ENCODE measurements around the gene PLEKHA8.

The PLEKHA8 gene, protein sequence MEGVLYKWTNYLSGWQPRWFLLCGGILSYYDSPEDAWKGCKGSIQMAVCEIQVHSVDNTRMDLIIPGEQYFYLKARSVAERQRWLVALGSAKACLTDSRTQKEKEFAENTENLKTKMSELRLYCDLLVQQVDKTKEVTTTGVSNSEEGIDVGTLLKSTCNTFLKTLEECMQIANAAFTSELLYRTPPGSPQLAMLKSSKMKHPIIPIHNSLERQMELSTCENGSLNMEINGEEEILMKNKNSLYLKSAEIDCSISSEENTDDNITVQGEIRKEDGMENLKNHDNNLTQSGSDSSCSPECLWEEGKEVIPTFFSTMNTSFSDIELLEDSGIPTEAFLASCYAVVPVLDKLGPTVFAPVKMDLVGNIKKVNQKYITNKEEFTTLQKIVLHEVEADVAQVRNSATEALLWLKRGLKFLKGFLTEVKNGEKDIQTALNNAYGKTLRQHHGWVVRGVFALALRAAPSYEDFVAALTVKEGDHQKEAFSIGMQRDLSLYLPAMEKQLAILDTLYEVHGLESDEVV

GRCh38 chr7:30028216-30028748 is at the start of gene PLEKHA8:
TSS of gene PLEKHA8 (plus strand) at chr7:30028412. CDS start at chr7:30028763, 351 bp downstream.
- DNase-seq = peak; percentile 21 to 75

- DNase-seq = no peak
These were observed 48.1 kb upstream of the PLEKHA8 start for GRCh38 chr7:29980151-29980550.

DNA sequence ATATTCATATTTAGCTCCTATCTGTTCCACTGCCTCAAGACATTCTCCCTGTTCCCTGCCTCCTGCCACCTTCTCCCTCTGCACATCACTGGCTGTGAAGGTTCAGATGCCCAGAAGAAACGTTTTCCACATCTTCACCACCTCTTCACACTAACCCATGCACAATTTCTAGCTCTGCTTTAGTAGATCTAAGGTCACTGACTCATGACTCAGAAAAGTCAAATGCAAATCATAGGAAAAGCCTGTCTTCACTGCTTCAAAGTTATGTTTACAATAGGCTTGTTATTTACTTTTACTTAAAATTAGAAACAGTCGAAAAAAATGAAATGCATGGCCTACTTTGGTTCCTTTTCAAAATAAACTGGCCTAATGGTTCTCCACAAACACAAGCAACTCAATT is 41.1 kb upstream of the PLEKHA8 start:
- no peak for DNase-seq

- DNase-seq = no peak
These were observed 40.3 kb upstream of the PLEKHA8 start for GRCh38 chr7:29987811-29988317.

GRCh38 chr7:29988424-29989256 is 39.6 kb upstream of the PLEKHA8 start:
- DNase-seq = peak in 1 of 2 donors; percentile 29

DNA sequence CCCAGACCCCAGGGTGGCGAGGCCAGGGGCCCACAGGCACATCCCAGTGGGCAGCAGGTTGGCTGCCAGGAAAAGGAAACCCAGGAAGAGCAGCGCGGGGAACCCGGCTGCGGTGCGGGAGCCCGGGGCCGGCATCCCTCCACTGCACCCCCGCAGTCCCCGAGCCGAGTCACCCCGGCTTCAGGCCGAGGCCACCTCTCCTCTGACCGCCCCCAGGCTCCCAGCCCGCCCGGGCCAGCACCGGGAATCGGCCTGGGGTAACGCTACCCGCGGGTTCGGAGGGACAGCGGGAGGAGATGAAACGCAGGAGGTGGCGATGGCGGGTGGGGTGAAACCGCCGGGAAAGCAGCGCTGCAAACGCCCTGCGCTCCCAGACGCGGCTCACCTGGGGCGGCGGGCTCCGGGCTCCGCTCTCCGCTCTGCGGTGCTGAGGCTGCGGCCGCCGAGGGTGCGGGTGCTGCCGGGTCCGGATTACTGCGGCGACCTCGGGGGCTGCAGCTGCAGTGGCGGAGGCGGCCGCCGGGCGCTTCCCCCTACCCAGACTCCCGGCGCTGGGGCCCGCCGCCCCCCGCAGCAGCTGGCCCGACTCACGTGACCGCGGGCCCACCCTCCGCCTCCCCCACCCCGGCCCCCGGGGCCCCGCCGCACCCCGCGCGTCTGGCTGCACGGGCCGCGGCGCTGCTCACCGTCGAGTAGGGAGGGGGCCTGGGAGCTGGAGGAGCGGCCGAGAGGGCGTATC is 38.8 kb upstream of the PLEKHA8 start, which contains the start of gene SCRN1:
Gene SCRN1, minus strand, starts transcription at position 545 of the 739 bp plus-strand sequence. CDS start 20,734 bp downstream, outside the sequence.
- peak; percentile 29 to 32 for DNase-seq

DNA sequence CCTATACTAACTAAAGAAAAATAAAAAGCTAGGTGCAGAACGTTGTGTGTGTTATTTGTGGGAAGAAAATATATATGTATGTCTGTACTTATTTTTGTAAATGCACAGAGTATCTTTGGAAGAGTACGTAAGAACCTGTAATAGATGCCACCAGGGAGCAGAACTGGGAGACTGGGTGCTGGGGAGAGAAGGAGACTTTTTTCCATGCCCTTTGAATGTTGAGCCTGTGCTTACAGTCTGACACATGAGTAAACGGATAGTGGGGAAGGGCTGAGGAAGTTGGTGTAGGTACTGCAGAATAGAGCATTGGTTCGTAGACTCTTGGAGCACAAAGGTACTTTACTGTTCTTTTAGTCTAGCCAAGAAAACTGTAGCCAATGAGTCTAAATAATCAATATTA is 37.3 kb upstream of the PLEKHA8 start:
- DNase-seq = no peak

GRCh38 chr7:29991937-29992336 is 36.3 kb upstream of the PLEKHA8 start:
- no peak for DNase-seq

- no peak for DNase-seq
These were observed 35.1 kb upstream of the PLEKHA8 start for GRCh38 chr7:29993140-29993539.

DNA sequence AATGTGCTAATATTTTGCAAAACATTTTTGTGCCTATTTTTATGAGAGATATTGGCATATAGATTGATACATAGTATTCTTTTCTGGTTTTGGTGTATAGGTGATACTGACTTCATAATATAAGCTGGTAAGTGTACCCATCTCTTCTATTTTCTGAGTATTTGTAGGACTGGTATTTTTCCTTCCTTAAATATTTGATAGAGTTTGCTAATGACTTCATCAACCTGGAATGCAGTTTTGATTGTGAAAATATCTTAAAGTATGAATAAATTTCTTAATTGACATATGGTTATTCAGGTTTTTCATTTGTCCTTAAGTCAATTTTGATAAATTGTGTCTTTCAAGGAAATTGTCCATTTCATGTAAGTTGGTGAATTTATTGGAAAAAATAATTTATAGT is 32.6 kb upstream of the PLEKHA8 start:
- no peak for DNase-seq

GRCh38 chr7:29996321-29996720 is 31.9 kb upstream of the PLEKHA8 start:
- DNase-seq = no peak

GRCh38 chr7:29998489-29998888 is 29.7 kb upstream of the PLEKHA8 start:
- no peak for DNase-seq

DNA sequence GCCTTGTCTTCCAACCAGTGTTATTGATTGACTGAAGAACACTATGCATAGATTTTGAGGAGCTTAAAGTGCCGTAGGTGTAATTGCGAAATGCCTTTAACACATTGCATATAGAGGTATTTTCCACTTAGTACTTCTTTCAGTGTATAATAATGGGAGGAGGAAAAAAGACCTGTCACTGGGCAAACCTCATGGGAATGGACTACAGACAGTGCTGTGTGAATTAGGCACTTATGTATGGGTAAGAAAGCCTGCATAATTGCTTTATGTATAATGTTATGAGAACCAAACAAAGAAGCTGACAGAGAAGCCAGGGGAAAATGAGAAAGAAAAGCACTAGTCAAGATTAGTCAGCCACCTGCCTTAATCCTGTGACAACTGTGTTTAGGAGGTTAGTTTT is 26.2 kb upstream of the PLEKHA8 start:
- DNase-seq = no peak

DNA sequence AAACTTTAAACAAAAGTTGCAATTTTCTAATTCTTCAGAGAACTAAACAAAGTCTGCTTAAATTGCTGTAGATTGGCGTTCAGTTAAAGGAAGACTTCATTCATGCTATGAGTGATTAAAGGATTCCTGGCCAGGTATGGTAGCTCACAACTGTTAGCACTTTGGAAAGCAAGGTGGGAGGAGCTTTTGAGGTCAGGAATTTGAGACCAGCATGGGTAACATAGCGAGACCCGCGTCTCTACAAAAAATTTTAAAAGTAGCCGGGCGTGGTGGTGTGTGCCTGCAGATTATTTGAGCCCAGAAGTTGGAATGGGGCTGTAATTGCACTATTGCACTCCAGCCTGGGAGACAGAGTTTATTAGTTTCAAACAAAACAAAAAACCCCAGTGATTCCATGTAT is 25.1 kb upstream of the PLEKHA8 start:
- DNase-seq = no peak

GRCh38 chr7:30005464-30005863 is 22.7 kb upstream of the PLEKHA8 start:
- no peak for DNase-seq

- no peak for DNase-seq
These were observed 18.2 kb upstream of the PLEKHA8 start for GRCh38 chr7:30010021-30010420.

DNA sequence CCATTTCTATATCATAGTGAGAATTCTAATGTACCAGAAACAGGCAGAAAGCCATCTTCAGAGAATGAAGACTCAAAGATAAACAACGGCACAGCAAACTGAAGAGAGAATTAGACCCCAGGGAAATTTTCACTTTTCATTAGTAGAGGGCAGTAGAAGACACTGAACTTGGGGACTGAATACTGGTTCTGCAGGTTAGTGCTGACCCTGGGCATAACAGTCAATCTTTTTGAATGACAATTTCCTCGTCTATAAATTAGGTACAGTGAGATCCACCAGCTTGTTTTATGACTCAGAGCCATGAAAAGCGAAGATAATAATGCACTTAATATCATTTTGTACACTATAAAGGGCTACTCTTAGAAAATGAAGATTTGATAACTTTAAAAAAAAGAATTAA is 15.5 kb upstream of the PLEKHA8 start:
- no peak for DNase-seq

GRCh38 chr7:30018451-30018850 is 9.8 kb upstream of the PLEKHA8 start:
- DNase-seq = no peak

DNA sequence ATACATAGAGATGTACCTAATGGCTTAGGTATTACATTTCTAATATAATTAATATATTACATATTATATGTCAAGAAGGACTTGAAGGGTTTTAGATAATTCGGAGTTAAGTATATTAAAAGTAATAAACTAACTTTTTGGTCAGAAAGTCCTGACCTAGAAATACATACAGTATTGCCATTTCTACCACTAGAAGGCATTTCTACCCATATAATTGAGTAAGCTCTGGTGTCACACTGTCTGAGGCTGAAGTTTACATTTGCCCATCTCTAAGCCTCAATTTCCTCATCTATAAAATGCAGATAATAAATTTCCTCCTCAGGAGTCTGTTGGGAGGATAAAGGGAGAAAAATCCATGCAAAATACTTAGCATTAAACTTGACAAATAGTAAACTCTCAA is 8.8 kb upstream of the PLEKHA8 start:
- DNase-seq = no peak

DNA sequence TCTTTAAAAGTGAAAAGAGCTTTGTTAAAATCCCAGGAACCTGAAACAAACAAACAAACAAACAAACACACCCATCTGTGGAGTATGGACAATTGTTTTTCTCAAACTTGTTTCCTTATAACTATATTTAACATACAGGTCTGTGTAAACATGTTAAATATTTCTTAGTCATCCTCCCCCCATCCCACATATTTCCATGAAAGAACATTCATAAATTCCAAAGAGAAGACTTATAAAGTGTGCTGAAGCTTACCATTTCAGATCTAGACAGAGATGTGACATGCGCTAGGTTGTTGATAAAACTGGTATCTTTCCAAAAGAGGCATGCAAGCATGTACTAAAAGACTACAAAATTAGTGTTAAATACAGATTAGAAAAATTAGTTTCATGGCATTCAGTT is 8.3 kb upstream of the PLEKHA8 start:
- no peak for DNase-seq

GRCh38 chr7:30020535-30020934 is 7.7 kb upstream of the PLEKHA8 start:
- no peak for DNase-seq

DNA sequence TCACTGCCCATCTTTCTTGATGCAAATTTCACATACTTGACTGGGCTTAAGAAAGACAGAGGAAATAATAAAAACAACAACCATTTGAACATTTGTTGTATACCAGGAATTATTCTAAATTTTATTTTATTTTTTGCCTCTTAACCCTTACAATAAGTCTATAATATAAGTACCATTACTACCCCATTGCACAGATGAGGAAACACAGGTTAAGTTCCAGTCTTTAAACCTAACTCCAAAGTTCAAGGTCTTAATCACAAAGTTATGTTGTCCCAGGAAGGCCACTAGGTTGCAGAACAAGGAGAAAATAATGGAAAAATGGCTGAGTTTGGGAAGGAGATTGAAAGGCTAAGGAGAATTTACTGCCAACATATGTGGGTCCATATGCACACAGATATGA is 5.2 kb upstream of the PLEKHA8 start:
- DNase-seq = no peak

- no peak for DNase-seq
These were observed 4.7 kb upstream of the PLEKHA8 start for GRCh38 chr7:30023524-30023923.

Data from bone marrow (tissue), 2 donors.